Thoracic aorta (tissue), 2 donors: Measurements from ENCODE around the gene PER3. TPM values are rescaled to one million over a fixed set of nuclear protein-coding genes. Genes with fewer than 3 reads are reported as not detected.
A peak's percentile ranks its signal among the peaks of the same experiment; 100 is the strongest.

Experiments used
- ATAC-seq: fragments of 150-250 bp; one replicate; pipeline ENCODE4 v1.8.0; 2017; ENCODE audit warnings: low read depth; ENCODE audit not compliant: insufficient number of reproducible peaks, low FRiP score
- DNase-seq: peaks from one replicate; pipeline ENCODE4 v3.0.0-alpha.2; 2020; ENCODE audit warnings: low spot score
- H3K27ac ChIP-seq, 2 donors: fragments of 200-600 bp; sonication (generic); 1 replicate in 1 of 2; 2 replicates in 1 of 2; pipeline ENCODE4 v1.5.1; 2016; ENCODE audit warnings: mild to moderate bottlenecking in 2 of 2, moderate library complexity in 2 of 2
- H3K27me3 ChIP-seq: fragments of 200-600 bp; sonication (generic); replicated peaks from 2 replicates; pipeline ENCODE4 v1.6.0; 2016; ENCODE audit warnings: mild to moderate bottlenecking; ENCODE audit not compliant: insufficient read depth
- H3K36me3 ChIP-seq: fragments of 200-600 bp; sonication (generic); one replicate; pipeline ENCODE4 v1.5.1; 2016
- H3K4me1 ChIP-seq, 2 donors: fragments of 200-600 bp; sonication (generic); 1 replicate in 1 of 2; 2 replicates in 1 of 2; pipeline versions ENCODE4 v1.5.1 to v1.6.0; 2016; ENCODE audit warnings: low read depth in 2 of 2, mild to moderate bottlenecking in 1 of 2; ENCODE audit not compliant: control insufficient read depth in 1 of 2
- H3K4me3 ChIP-seq: fragments of 200-600 bp; sonication (generic); 2 replicates; pipeline ENCODE4 v1.5.1; 2016; ENCODE audit warnings: mild to moderate bottlenecking
- H3K9me3 ChIP-seq: fragments of 200-600 bp; sonication (generic); 2 replicates; pipeline ENCODE4 v1.5.1; 2016
- total RNA-seq, 2 donors: library from RNA; depleted of rRNA; stranded (reverse); fragments of >200 nt; gene quantifications; one replicate each; pipeline versions ENCODE4 v1.1.0 to v1.2.3, GENCODE V29; 2016
- TF ChIP-seq, protein P1 (sequence below): fragments of 200-600 bp; sonication (generic); IDR thresholded peaks from one replicate; pipeline ENCODE4 v1.5.1; 2019; ENCODE audit warnings: antibody characterized with exemption

The PER3 gene
- total RNA-seq, 2 donors from 2014 or later = 19.8 to 21.7 TPM

DNA sequence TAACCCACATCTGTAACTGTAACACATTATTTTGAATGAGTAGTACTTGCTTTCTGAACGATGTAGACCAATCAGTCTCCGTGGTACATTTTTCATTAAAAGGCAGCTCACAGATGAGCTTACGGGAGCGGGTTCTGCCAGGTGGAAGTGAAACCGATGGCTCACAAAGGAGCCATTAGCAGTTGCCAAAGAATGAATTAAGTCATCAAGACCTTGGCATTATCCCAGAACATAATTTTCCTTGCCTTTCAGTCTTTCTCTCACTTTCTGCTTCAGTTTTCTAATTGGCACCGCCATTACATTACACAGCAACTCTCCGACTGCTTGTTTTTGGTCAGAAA lies 102.3 kb downstream of the PER3 start:
- Histone ChIP-seq H3K9me3 (no peaks in the 10 kb centered on the region), H3K36me3 (no peaks in the 10 kb centered on the region), H3K4me1 (peaks cover 0 to 9% of the 10 kb centered on the region in 2 donors), H3K27ac (no peak overlapping the region), H3K27me3 (no peaks in the 10 kb centered on the region), H3K4me3 (peak overlapping the region; percentile 59)
- DNase-seq (no peak), ATAC-seq (no peak)
- TF ChIP-seq, protein P1, sequence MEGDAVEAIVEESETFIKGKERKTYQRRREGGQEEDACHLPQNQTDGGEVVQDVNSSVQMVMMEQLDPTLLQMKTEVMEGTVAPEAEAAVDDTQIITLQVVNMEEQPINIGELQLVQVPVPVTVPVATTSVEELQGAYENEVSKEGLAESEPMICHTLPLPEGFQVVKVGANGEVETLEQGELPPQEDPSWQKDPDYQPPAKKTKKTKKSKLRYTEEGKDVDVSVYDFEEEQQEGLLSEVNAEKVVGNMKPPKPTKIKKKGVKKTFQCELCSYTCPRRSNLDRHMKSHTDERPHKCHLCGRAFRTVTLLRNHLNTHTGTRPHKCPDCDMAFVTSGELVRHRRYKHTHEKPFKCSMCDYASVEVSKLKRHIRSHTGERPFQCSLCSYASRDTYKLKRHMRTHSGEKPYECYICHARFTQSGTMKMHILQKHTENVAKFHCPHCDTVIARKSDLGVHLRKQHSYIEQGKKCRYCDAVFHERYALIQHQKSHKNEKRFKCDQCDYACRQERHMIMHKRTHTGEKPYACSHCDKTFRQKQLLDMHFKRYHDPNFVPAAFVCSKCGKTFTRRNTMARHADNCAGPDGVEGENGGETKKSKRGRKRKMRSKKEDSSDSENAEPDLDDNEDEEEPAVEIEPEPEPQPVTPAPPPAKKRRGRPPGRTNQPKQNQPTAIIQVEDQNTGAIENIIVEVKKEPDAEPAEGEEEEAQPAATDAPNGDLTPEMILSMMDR = no peak

DNA sequence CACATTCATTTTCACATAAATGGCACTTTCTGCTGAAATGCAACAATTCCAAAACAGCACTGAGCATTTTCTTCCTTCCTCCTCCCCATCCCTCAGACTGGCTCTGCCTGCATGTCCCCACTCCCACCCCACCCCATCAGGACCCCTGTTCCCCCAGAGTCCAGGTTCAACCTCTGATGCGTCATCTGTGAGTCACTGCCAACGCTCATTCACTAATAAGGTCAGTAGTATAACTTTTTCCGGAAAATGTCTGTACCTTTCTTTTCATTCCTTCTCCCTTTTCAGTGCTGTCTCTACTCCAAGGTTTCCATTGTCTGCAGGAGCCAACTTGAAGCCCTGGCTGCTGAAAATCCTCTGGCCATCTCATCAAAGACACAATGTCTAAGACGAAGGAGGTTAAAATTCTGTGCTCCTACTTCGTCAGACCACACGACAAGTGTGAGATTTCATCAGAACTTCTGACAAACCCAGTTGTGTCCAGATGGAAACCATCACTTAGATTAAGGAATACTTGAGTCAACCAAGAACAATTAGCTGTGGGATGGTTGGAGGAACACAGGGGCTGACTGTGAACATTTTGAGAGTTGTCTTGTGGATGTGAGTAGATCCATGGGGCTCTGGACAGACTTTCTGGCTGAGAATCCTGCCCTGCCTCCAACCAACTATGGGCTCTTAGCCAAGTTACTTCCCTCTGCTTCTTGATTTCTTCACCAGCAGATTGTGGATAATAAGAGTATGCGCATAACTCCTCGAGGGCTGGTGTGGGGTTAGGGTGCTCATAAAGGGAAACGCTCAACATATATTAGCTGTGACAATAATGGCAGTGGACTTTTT lies 104.4 kb downstream of the PER3 start:
- ATAC-seq (no peak), DNase-seq (no peak)
- Histone ChIP-seq H3K4me1 (peaks cover 0 to 13% of the 10 kb centered on the region in 2 donors), H3K36me3 (no peaks in the 10 kb centered on the region), H3K9me3 (no peaks in the 10 kb centered on the region), H3K27me3 (no peaks in the 10 kb centered on the region), H3K4me3 (no peak overlapping the region), H3K27ac (no peak overlapping the region)
- TF ChIP-seq, protein P1 = no peak

GRCh38 chr1:7890853-7891252 lies 106.8 kb downstream of the PER3 start:
- DNase-seq (no peak), ATAC-seq (no peak)
- TF ChIP-seq, protein P1 = no peak
- no peak overlapping the region for H3K27ac ChIP-seq
- H3K9me3 ChIP-seq = no peaks in the 10 kb centered on the region
- H3K27me3 ChIP-seq = no peaks in the 10 kb centered on the region
- no peak overlapping the region for H3K4me3 ChIP-seq
- no peaks in the 10 kb centered on the region for H3K36me3 ChIP-seq
- peaks cover 6 to 25% of the 10 kb centered on the region in 2 donors for H3K4me1 ChIP-seq

GRCh38 chr1:7891804-7892203 lies 107.7 kb downstream of the PER3 start:
- DNase-seq (no peak), ATAC-seq (no peak)
- TF ChIP-seq, protein P1 = no peak
- H3K4me3 ChIP-seq = no peak overlapping the region
- H3K9me3 ChIP-seq = no peaks in the 10 kb centered on the region
- H3K4me1 ChIP-seq = peaks cover 6 to 16% of the 10 kb centered on the region in 2 donors
- H3K27ac ChIP-seq = no peak overlapping the region
- H3K36me3 ChIP-seq = no peaks in the 10 kb centered on the region
- H3K27me3 ChIP-seq = no peaks in the 10 kb centered on the region

- Histone ChIP-seq H3K9me3 (no peaks in the 10 kb centered on the region), H3K27me3 (no peaks in the 10 kb centered on the region), H3K27ac (peak overlapping the region; percentile 8 to 38), H3K36me3 (no peaks in the 10 kb centered on the region), H3K4me3 (peak overlapping the region; percentile 24), H3K4me1 (peaks cover 6 to 16% of the 10 kb centered on the region in 2 donors)
- peak; percentile 94 for ATAC-seq
- DNase-seq = peak; percentile 50
- TF ChIP-seq, protein P1 = no peak
Observed at GRCh38 chr1:7893529-7894180, 109.6 kb downstream of the PER3 start.
